Amniotic stem cell (primary cell): ENCODE measurements around the gene ATP6V0A1.
"Not testable (repeated sequence)": the region's sequence is repeated elsewhere in the genome, so short reads cannot be mapped to it uniquely, and the experiment has no call there.

Source experiments
- DNase-seq: peaks from one replicate; lab custom pipeline; 2025; lab: John Stamatoyannopoulos, UW

The ATP6V0A1 gene

GRCh38 chr17:42476411-42476810, 17.7 kb downstream of the ATP6V0A1 start:
- DNase-seq, result no peak

- no peak for DNase-seq
Measured at GRCh38 chr17:42477173-42477572, 18.5 kb downstream of the ATP6V0A1 start.

GRCh38 chr17:42477824-42478223, 19.1 kb downstream of the ATP6V0A1 start:
- not testable (repeated sequence) for DNase-seq

- DNase-seq, result no peak
Measured at GRCh38 chr17:42484304-42484703, 25.6 kb downstream of the ATP6V0A1 start.

- no peak for DNase-seq
Measured at GRCh38 chr17:42485680-42486079, 27.0 kb downstream of the ATP6V0A1 start.

- no peak for DNase-seq
Measured at GRCh38 chr17:42488032-42488431, 29.4 kb downstream of the ATP6V0A1 start.

- no peak for DNase-seq
Measured at GRCh38 chr17:42493319-42493718, 34.6 kb downstream of the ATP6V0A1 start.

- DNase-seq, result no peak
Measured at GRCh38 chr17:42494673-42495072, 36.0 kb downstream of the ATP6V0A1 start.

GRCh38 chr17:42498828-42499227, 40.1 kb downstream of the ATP6V0A1 start:
- no peak for DNase-seq

- DNase-seq, result no peak
Measured at GRCh38 chr17:42502091-42502490, 43.4 kb downstream of the ATP6V0A1 start.

GRCh38 chr17:42502926-42503325, 44.2 kb downstream of the ATP6V0A1 start:
- DNase-seq, result no peak

GRCh38 chr17:42507671-42508070, 49.0 kb downstream of the ATP6V0A1 start:
- DNase-seq, result no peak

- no peak for DNase-seq
Measured at GRCh38 chr17:42508426-42509165, 49.9 kb downstream of the ATP6V0A1 start.

GRCh38 chr17:42509409-42509808, 50.7 kb downstream of the ATP6V0A1 start:
- DNase-seq, result no peak

- no peak for DNase-seq
Measured at GRCh38 chr17:42509841-42510240, 51.2 kb downstream of the ATP6V0A1 start.

- DNase-seq, result no peak
Measured at GRCh38 chr17:42512246-42512645, 53.6 kb downstream of the ATP6V0A1 start.

- DNase-seq, result no peak
Measured at GRCh38 chr17:42512733-42513251, 54.1 kb downstream of the ATP6V0A1 start.

- no peak for DNase-seq
Measured at GRCh38 chr17:42513686-42514085, 55.0 kb downstream of the ATP6V0A1 start.

- no peak for DNase-seq
Measured at GRCh38 chr17:42514279-42514678, 55.6 kb downstream of the ATP6V0A1 start.

GRCh38 chr17:42514867-42515266, 56.2 kb downstream of the ATP6V0A1 start:
- no peak for DNase-seq

- peak; percentile 79 for DNase-seq
Measured at GRCh38 chr17:42517516-42517915, 58.8 kb downstream of the ATP6V0A1 start.

GRCh38 chr17:42518046-42518754, 59.5 kb downstream of the ATP6V0A1 start:
- DNase-seq, result peak; percentile 92
